ENCODE data around the gene C3orf18.

DNA sequence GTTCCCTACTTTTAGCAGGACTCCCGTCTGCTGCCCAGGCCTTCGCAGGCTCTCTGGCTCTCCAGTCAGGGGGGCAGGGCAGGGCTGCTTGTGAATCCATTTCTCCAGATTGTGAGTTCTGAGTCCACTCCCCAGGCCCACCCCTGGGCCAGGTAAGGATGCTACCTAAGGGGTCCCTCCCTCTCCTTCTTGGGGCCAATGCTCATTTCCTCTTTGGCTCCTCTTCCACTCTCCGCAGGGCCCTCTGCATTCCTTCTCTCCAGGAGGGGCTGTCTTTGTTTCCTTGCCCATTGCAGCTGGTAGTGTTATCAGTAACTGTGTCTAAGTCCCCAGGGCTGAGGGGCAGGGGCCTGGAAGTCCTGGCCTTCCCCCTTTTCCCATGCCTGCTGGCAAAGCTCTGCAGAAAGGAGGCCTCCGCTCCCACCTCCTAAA is 51.1 kb downstream of the C3orf18 start:
- TF ChIP-seq EZH2 (IDR thresholded peaks at IDR 0.05; ENCODE audit: borderline replicate concordance, low read depth, low read length, severe bottlenecking): no peak
- TF ChIP-seq, protein P1, sequence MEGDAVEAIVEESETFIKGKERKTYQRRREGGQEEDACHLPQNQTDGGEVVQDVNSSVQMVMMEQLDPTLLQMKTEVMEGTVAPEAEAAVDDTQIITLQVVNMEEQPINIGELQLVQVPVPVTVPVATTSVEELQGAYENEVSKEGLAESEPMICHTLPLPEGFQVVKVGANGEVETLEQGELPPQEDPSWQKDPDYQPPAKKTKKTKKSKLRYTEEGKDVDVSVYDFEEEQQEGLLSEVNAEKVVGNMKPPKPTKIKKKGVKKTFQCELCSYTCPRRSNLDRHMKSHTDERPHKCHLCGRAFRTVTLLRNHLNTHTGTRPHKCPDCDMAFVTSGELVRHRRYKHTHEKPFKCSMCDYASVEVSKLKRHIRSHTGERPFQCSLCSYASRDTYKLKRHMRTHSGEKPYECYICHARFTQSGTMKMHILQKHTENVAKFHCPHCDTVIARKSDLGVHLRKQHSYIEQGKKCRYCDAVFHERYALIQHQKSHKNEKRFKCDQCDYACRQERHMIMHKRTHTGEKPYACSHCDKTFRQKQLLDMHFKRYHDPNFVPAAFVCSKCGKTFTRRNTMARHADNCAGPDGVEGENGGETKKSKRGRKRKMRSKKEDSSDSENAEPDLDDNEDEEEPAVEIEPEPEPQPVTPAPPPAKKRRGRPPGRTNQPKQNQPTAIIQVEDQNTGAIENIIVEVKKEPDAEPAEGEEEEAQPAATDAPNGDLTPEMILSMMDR (IDR thresholded peaks at IDR 0.05; ENCODE audit: extremely low read depth in 1 of 2, insufficient read depth in 1 of 2, low read depth in 1 of 2, low read length in 2 of 2): no peak
- TF ChIP-seq, protein P2, sequence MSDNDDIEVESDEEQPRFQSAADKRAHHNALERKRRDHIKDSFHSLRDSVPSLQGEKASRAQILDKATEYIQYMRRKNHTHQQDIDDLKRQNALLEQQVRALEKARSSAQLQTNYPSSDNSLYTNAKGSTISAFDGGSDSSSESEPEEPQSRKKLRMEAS (IDR thresholded peaks at IDR 0.05; ENCODE audit: insufficient read depth, insufficient read length): no peak

Measured in endothelial cell of umbilical vein (primary cell).